GM23338 (cell line): ENCODE measurements around the gene CDCA7. TPM values are rescaled to one million over a fixed set of nuclear protein-coding genes. Genes with fewer than 3 reads are reported as not detected.

Experiments used
- ATAC-seq: fragments of 200-7000 bp; cut with Tn5 transposase; 3 replicates; pipeline ENCODE4 v1.9.1; 2020
- DNase-seq: peaks from one replicate; pipeline ENCODE4 v3.0.0-alpha.2; 2015; ENCODE audit warnings: low spot score
- H2AFZ ChIP-seq: fragments of 200-600 bp; sonication (generic); 2 replicates; pipeline ENCODE4 v1.8.0; 2016; ENCODE audit warnings: antibody characterized with exemption, mild to moderate bottlenecking, moderate library complexity
- H3F3A ChIP-seq: fragments of 200-600 bp; sonication (generic); replicated peaks from 2 replicates; pipeline ENCODE4 v1.8.0; 2017; ENCODE audit warnings: antibody characterized with exemption, mixed run types, low read depth
- H3K27ac ChIP-seq: fragments of 200-600 bp; sonication (generic); 2 replicates; pipeline ENCODE4 v1.6.1; 2016; ENCODE audit warnings: low read depth
- H3K27me3 ChIP-seq: fragments of 200-600 bp; sonication (generic); 2 replicates; pipeline ENCODE4 v1.8.0; 2016; ENCODE audit warnings: mild to moderate bottlenecking, mixed run types, moderate library complexity; ENCODE audit not compliant: insufficient read depth
- H3K36me3 ChIP-seq: fragments of 200-600 bp; sonication (generic); 2 replicates; pipeline ENCODE4 v1.8.0; 2016; ENCODE audit warnings: mild to moderate bottlenecking; ENCODE audit not compliant: insufficient read depth
- H3K4me1 ChIP-seq: fragments of 200-600 bp; sonication (generic); 2 replicates; pipeline ENCODE4 v1.8.0; 2016; ENCODE audit warnings: mild to moderate bottlenecking, moderate library complexity; ENCODE audit not compliant: insufficient read depth
- H3K4me2 ChIP-seq: fragments of 200-600 bp; sonication (generic); 2 replicates; pipeline ENCODE4 v1.7.1; 2017; ENCODE audit warnings: mixed run types
- H3K4me3 ChIP-seq: fragments of 200-600 bp; sonication (generic); 2 replicates; pipeline ENCODE4 v1.6.1; 2016; ENCODE audit warnings: mixed run types
- H3K79me2 ChIP-seq: fragments of 200-600 bp; sonication (generic); replicated peaks from 2 replicates; pipeline ENCODE4 v1.8.0; 2017; ENCODE audit warnings: mild to moderate bottlenecking; ENCODE audit not compliant: insufficient read depth
- H3K9me2 ChIP-seq: fragments of 200-600 bp; sonication (generic); 2 replicates; pipeline ENCODE4 v1.8.0; 2017; ENCODE audit not compliant: insufficient read depth
- H4K20me1 ChIP-seq: fragments of 200-600 bp; sonication (generic); replicated peaks from 2 replicates; pipeline ENCODE4 v1.8.0; 2017; ENCODE audit warnings: mild to moderate bottlenecking; ENCODE audit not compliant: insufficient read depth
- H3K27ac Mint-ChIP-seq: 2 replicates; pipeline ENCODE4 v1.8.0; 2020; ENCODE audit warnings: inconsistent platforms, mild to moderate bottlenecking, moderate library complexity, mixed read lengths
- H3K27me3 Mint-ChIP-seq: 3 replicates; pipeline ENCODE4 v1.8.0; 2022; ENCODE audit warnings: low read depth, mild to moderate bottlenecking, moderate library complexity, mixed read lengths, inconsistent platforms; ENCODE audit not compliant: insufficient read depth, poor library complexity
- H3K36me3 Mint-ChIP-seq: 3 replicates; pipeline ENCODE4 v1.8.0; 2021; ENCODE audit warnings: low read depth, mild to moderate bottlenecking, inconsistent platforms, moderate library complexity, mixed read lengths
- H3K4me1 Mint-ChIP-seq: 3 replicates; pipeline ENCODE4 v1.8.0; 2020; ENCODE audit warnings: mild to moderate bottlenecking, inconsistent platforms, mixed read lengths
- H3K4me3 Mint-ChIP-seq: 3 replicates; pipeline ENCODE4 v1.8.0; 2021; ENCODE audit warnings: moderate library complexity, mild to moderate bottlenecking, inconsistent platforms, mixed read lengths
- H3K9me3 Mint-ChIP-seq: 3 replicates; pipeline ENCODE4 v1.8.0; 2020; ENCODE audit warnings: moderate library complexity, mild to moderate bottlenecking, inconsistent platforms, mixed read lengths
- CREB1 ChIP-seq: fragments of 250-450 bp; sonication (Bioruptor Pico); IDR thresholded peaks from 2 replicates; pipeline ENCODE4 v1.5.0; 2020; ENCODE audit warnings: low read depth, mild to moderate bottlenecking, moderate library complexity
- ETS1 ChIP-seq: IDR thresholded peaks from 2 replicates; pipeline ENCODE4 v1.6.1; 2016; ENCODE audit warnings: antibody characterized with exemption
- EZH2phosphoT487 ChIP-seq: fragments of 200-600 bp; sonication (generic); IDR thresholded peaks from one replicate; pipeline ENCODE4 v1.8.1; 2018; ENCODE audit warnings: antibody characterized with exemption; ENCODE audit not compliant: unreplicated experiment
- NANOG ChIP-seq: IDR thresholded peaks from 2 replicates; pipeline ENCODE4 v1.6.1; 2016; ENCODE audit warnings: antibody characterized with exemption, borderline replicate concordance
- POLR2AphosphoS5 ChIP-seq: IDR thresholded peaks from 2 replicates; pipeline ENCODE4 v1.6.1; 2016; ENCODE audit warnings: antibody characterized with exemption, low read depth
- REST ChIP-seq: IDR thresholded peaks from one replicate; pipeline ENCODE4 v1.6.1; 2018; ENCODE audit warnings: antibody characterized with exemption; ENCODE audit not compliant: unreplicated experiment
- STAT1 ChIP-seq: IDR thresholded peaks from one replicate; pipeline ENCODE4 v1.6.1; 2016; ENCODE audit warnings: antibody characterized with exemption; ENCODE audit not compliant: unreplicated experiment
- ZNF331 ChIP-seq: fragments of 250-450 bp; sonication (Bioruptor Pico); IDR thresholded peaks from 2 replicates; pipeline ENCODE4 v1.5.0; 2020; ENCODE audit warnings: low read depth, mild to moderate bottlenecking, moderate library complexity
- ZNF462 ChIP-seq: fragments of 250-450 bp; sonication (Bioruptor Pico); IDR thresholded peaks from 2 replicates; pipeline ENCODE4 v1.5.0; 2020; ENCODE audit warnings: mild to moderate bottlenecking, moderate library complexity
- polyA plus RNA-seq: library from polyadenylated mRNA; unstranded; fragments of >200 nt; fragmentation: Nextera tagmentation; extraction: Ambion mirVana; gene quantifications from 2 replicates; pipeline ENCODE4 v1.2.1, GENCODE V29; 2016
- total RNA-seq: library from RNA; depleted of rRNA; stranded (reverse); fragments of >200 nt; shearing (Covaris generic); gene quantifications from 2 replicates; pipeline ENCODE4 v1.2.3, GENCODE V29; 2014

CDCA7 gene
- total and polyA plus RNA-seq, 2 experiments from 2014 or later, result 63.7 to 95.5 TPM

GRCh38 chr2:173339807-173340206 is 14.9 kb upstream of the CDCA7 start (continued):
- TF ChIP-seq ZNF462 (CRISPR knock-in tag) (no peak), CREB1 (CRISPR knock-in tag) (no peak), REST (no peak), ZNF331 (CRISPR knock-in tag) (no peak)

GRCh38 chr2:173343921-173344320 is 10.8 kb upstream of the CDCA7 start:
- Histone ChIP-seq H3K4me1 (no peaks in the 10 kb centered on the region), H3K4me2 (no peak overlapping the region), H3K27ac (no peak overlapping the region), H3K36me3 (no peaks in the 10 kb centered on the region; the same call in 1 of the 2 replicates), H3K9me2 (no peaks in the 10 kb centered on the region), H3K4me3 (no peak overlapping the region), H4K20me1 (no peaks in the 10 kb centered on the region), H2AFZ (no peak overlapping the region), H3K27me3 (no peaks in the 10 kb centered on the region), H3K79me2 (no peaks in the 10 kb centered on the region), H3F3A (no peaks in the 10 kb centered on the region)
- DNase-seq, result no peak
- ATAC-seq, result no peak
- Mint-ChIP-seq H3K27me3 (peaks cover 4% of the 10 kb centered on the region), H3K27ac (no peak overlapping the region), H3K36me3 (peaks cover 18% of the 10 kb centered on the region), H3K9me3 (peaks cover 40% of the 10 kb centered on the region), H3K4me3 (no peak overlapping the region), H3K4me1 (no peaks in the 10 kb centered on the region)
- no peak for TF ChIP-seq ETS1
- no peak for TF ChIP-seq STAT1
- no peak for TF ChIP-seq NANOG
- no peak for TF ChIP-seq EZH2phosphoT487
- no peak for TF ChIP-seq POLR2AphosphoS5
